HEK293 (cell line): ENCODE measurements around the gene PSMC2.

Source experiments
- TRIM28 ChIP-seq: IDR thresholded peaks from 2 replicates; pipeline ENCODE4 v1.6.1; 2011; ENCODE audit warnings: low read length, control low read depth, borderline replicate concordance
- ZBTB7A ChIP-seq: fragments of 450-650 bp; formaldehyde crosslinking; IDR thresholded peaks from 2 replicates; pipeline ENCODE4 v1.5.1; 2016; ENCODE audit warnings: low read depth, missing biosample characterization, missing genetic modification characterization
- ZNF121 ChIP-seq: fragments of 450-650 bp; formaldehyde crosslinking; IDR thresholded peaks from 2 replicates; pipeline ENCODE4 v1.5.1; 2016; ENCODE audit warnings: missing biosample characterization, missing genetic modification characterization
- ZNF133 ChIP-seq: fragments of 450-650 bp; formaldehyde crosslinking; IDR thresholded peaks from 2 replicates; pipeline ENCODE4 v1.5.1; 2016; ENCODE audit warnings: missing biosample characterization, missing genetic modification characterization
- ZNF211 ChIP-seq: fragments of 450-650 bp; formaldehyde crosslinking; IDR thresholded peaks from 2 replicates; pipeline ENCODE4 v1.5.1; 2016; ENCODE audit warnings: low read depth, missing biosample characterization, missing genetic modification characterization
- ZNF24 ChIP-seq: fragments of 450-650 bp; formaldehyde crosslinking; IDR thresholded peaks from 2 replicates; pipeline ENCODE4 v1.5.1; 2016; ENCODE audit warnings: missing biosample characterization, missing genetic modification characterization
- ZNF274 ChIP-seq, 2 experiments: fragments of 200-500 bp in 1 of 2; fragments of 450-650 bp in 1 of 2; sonication (Bioruptor generic) in 1 of 2; formaldehyde crosslinking in 1 of 2; IDR thresholded peaks; 2 replicates each; pipeline versions ENCODE4 v1.5.1 to v1.6.1; 2014 to 2016; ENCODE audit warnings: borderline replicate concordance in 1 of 2, inconsistent platforms in 1 of 2, low read length in 1 of 2, missing biosample characterization in 1 of 2, missing genetic modification characterization in 1 of 2
- ZNF324 ChIP-seq: fragments of 450-650 bp; formaldehyde crosslinking; IDR thresholded peaks from 2 replicates; pipeline ENCODE4 v1.5.1; 2016; ENCODE audit warnings: missing biosample characterization, missing genetic modification characterization
- ZNF510 ChIP-seq: fragments of 450-650 bp; formaldehyde crosslinking; IDR thresholded peaks from 2 replicates; pipeline ENCODE4 v1.5.1; 2018; ENCODE audit warnings: mild to moderate bottlenecking, missing genetic modification characterization, missing biosample characterization; ENCODE audit not compliant: insufficient replicate concordance
- ZNF558 ChIP-seq: fragments of 450-650 bp; formaldehyde crosslinking; IDR thresholded peaks from 2 replicates; pipeline ENCODE4 v1.5.1; 2016; ENCODE audit warnings: missing biosample characterization, missing genetic modification characterization
- ZSCAN18 ChIP-seq: fragments of 450-650 bp; formaldehyde crosslinking; IDR thresholded peaks from 2 replicates; pipeline ENCODE4 v1.5.1; 2016; ENCODE audit warnings: missing biosample characterization, missing genetic modification characterization
- TF ChIP-seq, protein P1 (sequence below): fragments of 450-650 bp; formaldehyde crosslinking; IDR thresholded peaks from 2 replicates; pipeline ENCODE4 v1.5.1; 2016; ENCODE audit warnings: missing biosample characterization, missing genetic modification characterization
- TF ChIP-seq, protein P2 (sequence below): fragments of 450-650 bp; formaldehyde crosslinking; IDR thresholded peaks from 2 replicates; pipeline ENCODE4 v1.5.1; 2016; ENCODE audit warnings: missing biosample characterization, missing genetic modification characterization, low read depth

- TF ChIP-seq, protein P1, sequence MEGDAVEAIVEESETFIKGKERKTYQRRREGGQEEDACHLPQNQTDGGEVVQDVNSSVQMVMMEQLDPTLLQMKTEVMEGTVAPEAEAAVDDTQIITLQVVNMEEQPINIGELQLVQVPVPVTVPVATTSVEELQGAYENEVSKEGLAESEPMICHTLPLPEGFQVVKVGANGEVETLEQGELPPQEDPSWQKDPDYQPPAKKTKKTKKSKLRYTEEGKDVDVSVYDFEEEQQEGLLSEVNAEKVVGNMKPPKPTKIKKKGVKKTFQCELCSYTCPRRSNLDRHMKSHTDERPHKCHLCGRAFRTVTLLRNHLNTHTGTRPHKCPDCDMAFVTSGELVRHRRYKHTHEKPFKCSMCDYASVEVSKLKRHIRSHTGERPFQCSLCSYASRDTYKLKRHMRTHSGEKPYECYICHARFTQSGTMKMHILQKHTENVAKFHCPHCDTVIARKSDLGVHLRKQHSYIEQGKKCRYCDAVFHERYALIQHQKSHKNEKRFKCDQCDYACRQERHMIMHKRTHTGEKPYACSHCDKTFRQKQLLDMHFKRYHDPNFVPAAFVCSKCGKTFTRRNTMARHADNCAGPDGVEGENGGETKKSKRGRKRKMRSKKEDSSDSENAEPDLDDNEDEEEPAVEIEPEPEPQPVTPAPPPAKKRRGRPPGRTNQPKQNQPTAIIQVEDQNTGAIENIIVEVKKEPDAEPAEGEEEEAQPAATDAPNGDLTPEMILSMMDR: no peak
- TF ChIP-seq ZNF558 (no peak), ZNF24 (tag by site-specific recombination) (no peak), ZNF324 (tag by site-specific recombination) (no peak), ZNF510 (tag by site-specific recombination) (no peak), ZNF274 (IDR thresholded peaks at IDR 0.05; ENCODE audit: low read length) (no peak), ZNF274 (tag by site-specific recombination; IDR thresholded peaks at IDR 0.05; ENCODE audit: borderline replicate concordance) (no peak), ZBTB7A (tag by site-specific recombination) (no peak), ZNF133 (tag by site-specific recombination) (no peak), ZNF211 (tag by site-specific recombination) (no peak), ZNF121 (tag by site-specific recombination) (no peak), TRIM28 (no peak), ZSCAN18 (tag by site-specific recombination) (no peak)
- TF ChIP-seq, protein P2, sequence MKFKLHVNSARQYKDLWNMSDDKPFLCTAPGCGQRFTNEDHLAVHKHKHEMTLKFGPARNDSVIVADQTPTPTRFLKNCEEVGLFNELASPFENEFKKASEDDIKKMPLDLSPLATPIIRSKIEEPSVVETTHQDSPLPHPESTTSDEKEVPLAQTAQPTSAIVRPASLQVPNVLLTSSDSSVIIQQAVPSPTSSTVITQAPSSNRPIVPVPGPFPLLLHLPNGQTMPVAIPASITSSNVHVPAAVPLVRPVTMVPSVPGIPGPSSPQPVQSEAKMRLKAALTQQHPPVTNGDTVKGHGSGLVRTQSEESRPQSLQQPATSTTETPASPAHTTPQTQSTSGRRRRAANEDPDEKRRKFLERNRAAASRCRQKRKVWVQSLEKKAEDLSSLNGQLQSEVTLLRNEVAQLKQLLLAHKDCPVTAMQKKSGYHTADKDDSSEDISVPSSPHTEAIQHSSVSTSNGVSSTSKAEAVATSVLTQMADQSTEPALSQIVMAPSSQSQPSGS: no peak
Observed at GRCh38 chr7:103299660-103300059, 47.8 kb upstream of the PSMC2 start.
